Type B pancreatic cell (in vitro differentiated cells): Measurements from ENCODE around the gene MERTK. TPM values are rescaled to one million over a fixed set of nuclear protein-coding genes. Genes with fewer than 3 reads are reported as not detected.
"Not testable (repeated sequence)": the region's sequence is repeated elsewhere in the genome, so short reads cannot be mapped to it uniquely, and the experiment has no call there.

Experiments
- DNase-seq: peaks from one replicate; pipeline ENCODE4 v3.0.0; 2021; ENCODE audit warnings: mixed read lengths; ENCODE audit not compliant: unreplicated experiment; ENCODE audit errors: extremely low spot score
- H3K27ac Mint-ChIP-seq: 2 replicates; pipeline ENCODE4 v1.8.0; 2021; ENCODE audit warnings: mild to moderate bottlenecking, mixed read lengths
- H3K27me3 Mint-ChIP-seq: 2 replicates; pipeline ENCODE4 v1.8.0; 2021; ENCODE audit warnings: mixed read lengths
- H3K36me3 Mint-ChIP-seq: 2 replicates; pipeline ENCODE4 v1.8.0; 2021; ENCODE audit warnings: mixed read lengths
- H3K4me1 Mint-ChIP-seq: one replicate; pipeline ENCODE4 v1.8.0; 2021; ENCODE audit warnings: mixed read lengths; ENCODE audit not compliant: unreplicated experiment
- H3K4me3 Mint-ChIP-seq: 2 replicates; pipeline ENCODE4 v1.8.0; 2021; ENCODE audit warnings: mild to moderate bottlenecking, mixed read lengths
- H3K9me3 Mint-ChIP-seq: 2 replicates; pipeline ENCODE4 v1.8.0; 2021; ENCODE audit warnings: mixed read lengths
- total RNA-seq: library from RNA; stranded (reverse); gene quantifications from 2 replicates; pipeline ENCODE4 v1.2.1, GENCODE V29; 2021; ENCODE audit warnings: low replicate concordance
- TF ChIP-seq, protein P1 (sequence below): fragments of 200-600 bp; sonication (generic); conservative IDR thresholded peaks from 2 replicates; pipeline ENCODE4 v1.5.0; 2021; ENCODE audit warnings: antibody characterized with exemption, mild to moderate bottlenecking

The MERTK gene
- total RNA-seq, 1 donor from 2014 or later = 25.7 TPM

DNA sequence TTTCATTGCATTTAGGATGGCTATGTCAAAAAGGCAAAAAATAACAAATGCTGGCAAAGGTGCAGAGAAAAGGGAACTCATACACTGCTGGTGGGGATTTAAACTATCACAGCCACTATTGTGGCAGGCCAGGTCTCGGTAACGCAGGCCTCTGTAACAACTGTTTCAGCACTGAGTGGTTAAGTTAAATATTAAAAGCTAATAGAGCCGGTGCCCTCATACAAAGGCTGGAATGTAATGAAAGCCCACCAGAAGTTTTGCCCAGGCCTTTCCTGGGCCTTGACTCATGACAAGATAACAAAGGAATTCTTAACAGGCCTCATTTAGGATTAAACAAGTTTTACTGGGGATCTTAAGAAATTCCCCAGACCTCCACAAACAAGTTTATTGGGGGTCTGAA, 10.7 kb downstream of the MERTK start:
- TF ChIP-seq, protein P1, sequence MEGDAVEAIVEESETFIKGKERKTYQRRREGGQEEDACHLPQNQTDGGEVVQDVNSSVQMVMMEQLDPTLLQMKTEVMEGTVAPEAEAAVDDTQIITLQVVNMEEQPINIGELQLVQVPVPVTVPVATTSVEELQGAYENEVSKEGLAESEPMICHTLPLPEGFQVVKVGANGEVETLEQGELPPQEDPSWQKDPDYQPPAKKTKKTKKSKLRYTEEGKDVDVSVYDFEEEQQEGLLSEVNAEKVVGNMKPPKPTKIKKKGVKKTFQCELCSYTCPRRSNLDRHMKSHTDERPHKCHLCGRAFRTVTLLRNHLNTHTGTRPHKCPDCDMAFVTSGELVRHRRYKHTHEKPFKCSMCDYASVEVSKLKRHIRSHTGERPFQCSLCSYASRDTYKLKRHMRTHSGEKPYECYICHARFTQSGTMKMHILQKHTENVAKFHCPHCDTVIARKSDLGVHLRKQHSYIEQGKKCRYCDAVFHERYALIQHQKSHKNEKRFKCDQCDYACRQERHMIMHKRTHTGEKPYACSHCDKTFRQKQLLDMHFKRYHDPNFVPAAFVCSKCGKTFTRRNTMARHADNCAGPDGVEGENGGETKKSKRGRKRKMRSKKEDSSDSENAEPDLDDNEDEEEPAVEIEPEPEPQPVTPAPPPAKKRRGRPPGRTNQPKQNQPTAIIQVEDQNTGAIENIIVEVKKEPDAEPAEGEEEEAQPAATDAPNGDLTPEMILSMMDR = no peak
- Mint-ChIP-seq H3K36me3 (peaks cover 12% of the 10 kb centered on the region), H3K27ac (peak overlapping the region; percentile 52), H3K9me3 (no peaks in the 10 kb centered on the region), H3K27me3 (no peaks in the 10 kb centered on the region), H3K4me1 (peaks cover 48% of the 10 kb centered on the region), H3K4me3 (peak overlapping the region; percentile 31)
- DNase-seq = no peak

GRCh38 chr2:111909997-111910396, 11.6 kb downstream of the MERTK start:
- not testable (repeated sequence) for H3K27me3 Mint-ChIP-seq, H3K9me3 Mint-ChIP-seq, DNase-seq, H3K27ac Mint-ChIP-seq, H3K4me3 Mint-ChIP-seq
- H3K36me3 Mint-ChIP-seq = peaks cover 12% of the 10 kb centered on the region
- H3K4me1 Mint-ChIP-seq = peaks cover 51% of the 10 kb centered on the region

- peaks cover 11% of the 10 kb centered on the region for H3K36me3 Mint-ChIP-seq
- H3K27me3 Mint-ChIP-seq = no peaks in the 10 kb centered on the region
- no peak overlapping the region for H3K4me3 Mint-ChIP-seq
- peaks cover 53% of the 10 kb centered on the region for H3K4me1 Mint-ChIP-seq
- no peaks in the 10 kb centered on the region for H3K9me3 Mint-ChIP-seq
- no peak for DNase-seq
- H3K27ac Mint-ChIP-seq = peak overlapping the region; percentile 55
- TF ChIP-seq, protein P1 = no peak
Measured at GRCh38 chr2:111910609-111911277, 12.3 kb downstream of the MERTK start.

DNA sequence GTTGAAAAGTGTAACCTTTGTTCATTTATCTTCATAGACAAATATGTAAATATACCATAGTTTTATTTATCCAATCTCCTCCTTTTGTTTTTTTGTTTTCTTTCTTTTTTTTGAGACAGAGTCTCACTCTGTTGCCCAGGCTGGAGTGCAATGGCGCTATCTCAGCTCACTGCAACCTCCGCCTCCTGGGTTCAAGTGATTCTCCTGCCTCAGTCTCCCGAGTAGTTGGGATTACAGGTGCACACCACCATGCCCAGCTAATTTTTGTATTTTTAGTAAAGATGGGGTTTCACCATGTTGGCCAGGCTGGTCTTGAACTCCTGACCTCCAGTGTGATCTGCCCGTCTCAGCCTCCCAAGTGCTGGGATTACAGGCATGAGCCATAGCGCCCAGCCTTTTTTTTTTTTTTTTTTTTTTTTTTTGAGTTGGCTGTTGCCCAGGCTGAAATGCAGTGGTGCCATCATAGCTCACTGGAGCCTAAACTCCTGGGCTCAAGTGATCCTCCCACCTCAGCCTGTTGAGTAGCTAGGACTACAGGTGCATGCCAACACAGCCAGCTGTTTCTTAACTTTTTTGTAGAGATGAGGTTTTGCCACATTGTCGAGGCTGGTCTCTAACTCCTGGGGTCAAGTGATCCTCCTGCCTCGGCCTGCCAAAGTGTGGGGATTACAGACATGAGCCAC, 13.0 kb downstream of the MERTK start:
- not testable (repeated sequence) for H3K27me3 Mint-ChIP-seq, H3K4me3 Mint-ChIP-seq, H3K9me3 Mint-ChIP-seq, H3K27ac Mint-ChIP-seq, H3K36me3 Mint-ChIP-seq, DNase-seq
- peaks cover 48% of the 10 kb centered on the region for H3K4me1 Mint-ChIP-seq

- H3K4me1 Mint-ChIP-seq = peaks cover 53% of the 10 kb centered on the region
- H3K9me3 Mint-ChIP-seq = no peaks in the 10 kb centered on the region
- H3K27me3 Mint-ChIP-seq = no peaks in the 10 kb centered on the region
- no peak overlapping the region for H3K4me3 Mint-ChIP-seq
- TF ChIP-seq, protein P1 = no peak
- no peak for DNase-seq
- H3K27ac Mint-ChIP-seq = no peak overlapping the region
- peaks cover 12% of the 10 kb centered on the region for H3K36me3 Mint-ChIP-seq
Measured at GRCh38 chr2:111912547-111912946, 14.1 kb downstream of the MERTK start.

GRCh38 chr2:111917106-111917505, 18.7 kb downstream of the MERTK start:
- Mint-ChIP-seq H3K27me3 (no peaks in the 10 kb centered on the region), H3K4me3 (no peak overlapping the region), H3K4me1 (peaks cover 51% of the 10 kb centered on the region), H3K36me3 (peaks cover 5% of the 10 kb centered on the region), H3K9me3 (no peaks in the 10 kb centered on the region), H3K27ac (no peak overlapping the region)
- no peak for DNase-seq
- TF ChIP-seq, protein P1 = no peak
